SK-N-SH (cell line): ENCODE data around the gene NAPEPLD. TPM values are rescaled to one million over a fixed set of nuclear protein-coding genes. Genes with fewer than 3 reads are reported as not detected.

Source experiments
- CTCF ChIA-PET: fragments of 300-600, 350-600 bp; formaldehyde crosslinking; extraction: SDS; loops from one replicate; lab custom pipeline; 2021; lab: Yijun Ruan, JAX
- POLR2A ChIA-PET: fragments of 350-600 bp; sonication (Branson Sonifier 250); formaldehyde crosslinking; extraction: SDS; loops from one replicate; lab custom pipeline; 2020; ENCODE audit warnings: antibody characterized with exemption, inconsistent platforms; lab: Yijun Ruan, JAX
- DNase-seq: peaks from one replicate; pipeline ENCODE4 v3.0.0; 2012
- H2AFZ ChIP-seq: fragments of 200-600 bp; sonication (generic); 2 replicates; pipeline ENCODE4 v1.8.1; 2016; ENCODE audit warnings: antibody characterized with exemption, mild to moderate bottlenecking, low read depth
- H3F3A ChIP-seq: fragments of 200-600 bp; sonication (generic); replicated peaks from 2 replicates; pipeline ENCODE3; 2016; ENCODE audit warnings: antibody characterized with exemption, mild to moderate bottlenecking; ENCODE audit not compliant: insufficient read depth
- H3K27ac ChIP-seq, 2 experiments: fragments of 200-500 bp in 1 of 2; fragments of 200-600 bp in 1 of 2; sonication (Bioruptor generic) in 1 of 2; sonication (generic), shearing (Covaris generic) in 1 of 2; 2 replicates each; pipeline versions ENCODE4 v1.5.1 to v1.6.1; 2014 to 2016; ENCODE audit warnings: low read depth in 2 of 2, inconsistent platforms in 1 of 2, low read length in 1 of 2, mild to moderate bottlenecking in 1 of 2, mixed read lengths in 1 of 2
- H3K27me3 ChIP-seq: fragments of 200-600 bp; sonication (generic), shearing (Covaris generic); 2 replicates; pipeline ENCODE4 v1.6.1; 2016; ENCODE audit warnings: mixed run types; ENCODE audit not compliant: insufficient read depth
- H3K36me3 ChIP-seq, 2 experiments: fragments of 200-500 bp in 1 of 2; fragments of 200-600 bp in 1 of 2; sonication (Bioruptor generic) in 1 of 2; sonication (generic) in 1 of 2; replicated peaks in 1 of 2; 2 replicates each; pipeline versions ENCODE3 to v1.5.1; 2014 to 2016; ENCODE audit warnings: low read length in 1 of 2, mild to moderate bottlenecking in 1 of 2; ENCODE audit not compliant: insufficient read depth in 2 of 2, control insufficient read depth in 1 of 2
- H3K4me1 ChIP-seq, 2 experiments: fragments of 200-500 bp in 1 of 2; fragments of 200-600 bp in 1 of 2; sonication (Bioruptor generic) in 1 of 2; sonication (generic), shearing (Covaris generic) in 1 of 2; 2 replicates each; pipeline versions ENCODE4 v1.5.1 to v1.6.1; 2014 to 2016; ENCODE audit warnings: low read depth in 1 of 2, low read length in 1 of 2, mixed run types in 1 of 2; ENCODE audit not compliant: insufficient read depth in 2 of 2, control insufficient read depth in 1 of 2
- H3K4me2 ChIP-seq: fragments of 200-600 bp; sonication (generic), shearing (Covaris generic); 2 replicates; pipeline ENCODE4 v1.6.1; 2017; ENCODE audit warnings: mixed run types
- H3K4me3 ChIP-seq, 2 experiments: fragments of 200-500 bp in 1 of 2; fragments of 200-600 bp in 1 of 2; sonication (Bioruptor generic) in 1 of 2; sonication (generic), shearing (Covaris generic) in 1 of 2; 2 replicates each; pipeline versions ENCODE4 v1.5.1 to v1.8.1; 2014 to 2016; ENCODE audit warnings: low read depth in 2 of 2, inconsistent platforms in 1 of 2, low read length in 1 of 2, mild to moderate bottlenecking in 1 of 2, mixed read lengths in 1 of 2, moderate library complexity in 1 of 2
- H3K79me2 ChIP-seq: fragments of 200-600 bp; sonication (generic); 2 replicates; pipeline ENCODE4 v1.8.1; 2017; ENCODE audit warnings: mild to moderate bottlenecking; ENCODE audit not compliant: insufficient read depth
- H3K9ac ChIP-seq: fragments of 200-600 bp; sonication (generic); 2 replicates; pipeline ENCODE4 v1.6.1; 2017; ENCODE audit warnings: mixed run types
- H3K9me2 ChIP-seq: fragments of 200-600 bp; sonication (generic); 2 replicates; pipeline ENCODE4 v1.6.1; 2017; ENCODE audit warnings: mixed run types
- H3K9me3 ChIP-seq: fragments of 200-600 bp; sonication (generic); 2 replicates; pipeline ENCODE4 v1.6.1; 2017; ENCODE audit warnings: mixed run types, mild to moderate bottlenecking, moderate library complexity
- H4K20me1 ChIP-seq: fragments of 200-600 bp; sonication (generic); 2 replicates; pipeline ENCODE4 v1.6.1; 2017; ENCODE audit warnings: mild to moderate bottlenecking, mixed run types; ENCODE audit not compliant: insufficient read depth
- ELF1 ChIP-seq: IDR thresholded peaks from 2 replicates; pipeline ENCODE4 v1.4.0; 2012
- EZH2phosphoT487 ChIP-seq: fragments of 200-600 bp; sonication (generic); IDR thresholded peaks from 2 replicates; pipeline ENCODE4 v1.6.1; 2017; ENCODE audit warnings: low read depth, mixed run types, mild to moderate bottlenecking, antibody characterized with exemption, moderate library complexity, borderline replicate concordance
- FOSL2 ChIP-seq: IDR thresholded peaks from 2 replicates; pipeline ENCODE4 v1.4.0; 2012; ENCODE audit warnings: low read depth, mild to moderate bottlenecking, moderate library complexity, borderline replicate concordance
- FOXJ3 ChIP-seq: sonication (generic); formaldehyde crosslinking; IDR thresholded peaks from 2 replicates; pipeline ENCODE4 v1.5.1; 2020; ENCODE audit warnings: mild to moderate bottlenecking, missing genetic modification reagents
- FOXM1 ChIP-seq: IDR thresholded peaks from 2 replicates; pipeline ENCODE4 v1.4.0; 2012; ENCODE audit warnings: low read depth, mild to moderate bottlenecking
- GATA2 ChIP-seq: sonication (generic); formaldehyde crosslinking; IDR thresholded peaks from 2 replicates; pipeline ENCODE4 v1.5.0; 2020; ENCODE audit warnings: mild to moderate bottlenecking, missing genetic modification reagents
- JUND ChIP-seq: IDR thresholded peaks from 2 replicates; pipeline ENCODE4 v1.4.0; 2012
- MXI1 ChIP-seq: IDR thresholded peaks from 2 replicates; pipeline ENCODE4 v1.6.1; 2012; ENCODE audit warnings: mild to moderate bottlenecking, low read depth, low read length, improper control_type of control experiment
- NFIC ChIP-seq: IDR thresholded peaks from 2 replicates; pipeline ENCODE4 v1.4.0; 2012; ENCODE audit warnings: borderline replicate concordance
- POLR2AphosphoS5 ChIP-seq: IDR thresholded peaks from 2 replicates; pipeline ENCODE4 v1.6.1; 2012; ENCODE audit warnings: low read depth, low read length
- RCOR1 ChIP-seq: fragments of 150-350 bp; IDR thresholded peaks from 2 replicates; pipeline ENCODE4 v1.6.1; 2017; ENCODE audit warnings: antibody characterized with exemption, low read length
- RFX5 ChIP-seq: IDR thresholded peaks from 2 replicates; pipeline ENCODE4 v1.6.1; 2012; ENCODE audit warnings: mild to moderate bottlenecking, improper control_type of control experiment, low read length
- TAF1 ChIP-seq: IDR thresholded peaks from 2 replicates; pipeline ENCODE4 v1.6.1; 2012; ENCODE audit warnings: low read depth, mild to moderate bottlenecking, low read length, moderate library complexity, borderline replicate concordance
- TEAD4 ChIP-seq: IDR thresholded peaks from 2 replicates; pipeline ENCODE4 v1.4.0; 2012; ENCODE audit warnings: mild to moderate bottlenecking, borderline replicate concordance; ENCODE audit not compliant: insufficient read depth
- WGBS: methylation state at CpG from one replicate; pipeline ENCODE4 v1.1.6; 2017; ENCODE audit warnings: low lambda C conversion rate; 5-methylcytosine and 5-hydroxymethylcytosine counted together
- polyA plus RNA-seq, 3 experiments: library from polyadenylated mRNA; depleted of rRNA; stranded (reverse); fragments of >200 nt; gene quantifications; 2 replicates each; pipeline ENCODE4 v1.2.3, GENCODE V29; 2012
- TF ChIP-seq, protein P1 (sequence below): IDR thresholded peaks from 2 replicates; pipeline ENCODE4 v1.4.0; 2012; ENCODE audit warnings: low read depth, borderline replicate concordance
- TF ChIP-seq, protein P2 (sequence below): IDR thresholded peaks from 2 replicates; pipeline ENCODE4 v1.6.1; 2012; ENCODE audit warnings: mild to moderate bottlenecking, low read depth, low read length, moderate library complexity
- TF ChIP-seq, protein P3 (sequence below): IDR thresholded peaks from 2 replicates; pipeline ENCODE4; 2012
- TF ChIP-seq, protein P4 (sequence below): fragments of 150-350 bp; IDR thresholded peaks from 2 replicates; pipeline ENCODE4 v1.6.1; 2016; ENCODE audit warnings: mild to moderate bottlenecking, low read depth, low read length
- TF ChIP-seq, protein P5 (sequence below): fragments of 150-350 bp; IDR thresholded peaks from 2 replicates; pipeline ENCODE4 v1.6.1; 2017; ENCODE audit warnings: antibody characterized with exemption, low read length, low read depth, borderline replicate concordance

Gene NAPEPLD
- polyA plus RNA-seq, 1 of the 3 experiments (the other 2 are of a cell fraction), result 4.6 TPM

DNA sequence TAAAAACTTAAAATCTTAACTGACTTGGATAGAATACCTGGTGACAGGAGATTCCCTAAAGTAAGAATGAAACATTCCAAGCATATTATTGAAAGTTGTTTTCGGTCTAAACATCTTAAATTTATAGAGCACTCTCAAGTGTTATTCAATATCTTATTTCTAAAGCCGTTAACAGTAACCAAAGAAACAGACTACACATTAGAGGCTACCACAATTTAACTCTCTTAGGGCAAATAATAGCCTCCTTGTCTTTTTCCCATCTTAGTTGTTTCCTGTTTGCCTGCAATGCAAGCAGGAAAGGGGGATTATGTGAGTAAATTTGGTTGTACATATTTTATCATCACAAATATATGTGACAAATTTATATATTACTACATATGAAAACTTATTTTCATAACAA, 31.4 kb downstream of the NAPEPLD start:
- no peak overlapping the region for H3K4me2 ChIP-seq
- CTCF ChIA-PET, result no interaction called here
- H4K20me1 ChIP-seq, result no peaks in the 10 kb centered on the region
- H3K27ac ChIP-seq, result no peak overlapping the region
- no peak for TF ChIP-seq POLR2AphosphoS5
- no peak for TF ChIP-seq JUND
- TF ChIP-seq, protein P1, sequence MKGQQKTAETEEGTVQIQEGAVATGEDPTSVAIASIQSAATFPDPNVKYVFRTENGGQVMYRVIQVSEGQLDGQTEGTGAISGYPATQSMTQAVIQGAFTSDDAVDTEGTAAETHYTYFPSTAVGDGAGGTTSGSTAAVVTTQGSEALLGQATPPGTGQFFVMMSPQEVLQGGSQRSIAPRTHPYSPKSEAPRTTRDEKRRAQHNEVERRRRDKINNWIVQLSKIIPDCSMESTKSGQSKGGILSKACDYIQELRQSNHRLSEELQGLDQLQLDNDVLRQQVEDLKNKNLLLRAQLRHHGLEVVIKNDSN, result no peak
- no peak for TF ChIP-seq EZH2phosphoT487
- WGBS, result 95% methylated on average over 2 of the region's 2 CpGs
- H3K4me1 ChIP-seq, result no peaks in the 10 kb centered on the region
- DNase-seq, result no peak
- no peaks in the 10 kb centered on the region for H3K79me2 ChIP-seq
- no peak overlapping the region for H3K9ac ChIP-seq
- POLR2A ChIA-PET, result no interaction called here
- no peaks in the 10 kb centered on the region for H3K27me3 ChIP-seq
- no peaks in the 10 kb centered on the region for H3K9me3 ChIP-seq
- H3K36me3 ChIP-seq, result peaks cover 29 to 31% of the 10 kb centered on the region in 2 experiments
- H3K4me3 ChIP-seq, result no peak overlapping the region
- no peaks in the 10 kb centered on the region for H3K9me2 ChIP-seq
- H3F3A ChIP-seq, result peaks cover 21% of the 10 kb centered on the region
- H2AFZ ChIP-seq, result no peak overlapping the region

DNA sequence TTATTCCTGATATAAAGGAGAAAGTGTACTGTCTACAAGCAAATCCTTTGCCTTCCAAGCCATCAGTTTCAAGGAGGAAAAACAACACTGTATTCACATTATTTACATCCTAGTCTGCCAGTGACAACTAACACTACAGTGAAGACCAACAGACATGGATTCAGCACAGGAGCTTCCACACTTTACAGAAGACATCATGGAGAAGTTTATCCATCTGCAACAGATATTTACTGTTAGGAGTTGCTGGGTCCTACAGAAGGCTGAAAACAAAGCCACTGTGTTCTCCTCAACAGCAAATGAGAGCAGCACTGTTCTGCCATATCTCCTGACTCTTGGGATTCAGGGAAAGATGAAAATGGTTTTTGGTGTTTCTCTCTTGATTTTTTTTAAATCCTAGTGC, 31.9 kb downstream of the NAPEPLD start:
- Histone ChIP-seq H3K4me2 (no peak overlapping the region), H3K4me1 (no peaks in the 10 kb centered on the region), H2AFZ (no peak overlapping the region), H3K79me2 (no peaks in the 10 kb centered on the region), H3K9me3 (no peaks in the 10 kb centered on the region), H3K9ac (no peak overlapping the region), H3F3A (peaks cover 21% of the 10 kb centered on the region), H3K36me3 (peaks cover 25 to 31% of the 10 kb centered on the region in 2 experiments), H3K27ac (no peak overlapping the region)
- CTCF ChIA-PET, result interaction anchor here (1.1 kb wide), 1 partner anchor 506 kb away, joined by 3 read pairs; no protein-coding TSS in a partner anchor
- DNase-seq, result no peak
- POLR2A ChIA-PET, result no interaction called here
- TF ChIP-seq JUND (no peak), FOSL2 (no peak), FOXM1 (no peak), GATA2 (no peak), ELF1 (no peak), NFIC (no peak), TEAD4 (no peak), MXI1 (no peak), RCOR1 (no peak), FOXJ3 (CRISPR knock-in tag) (no peak), TAF1 (no peak), RFX5 (no peak)
- TF ChIP-seq, protein P2, sequence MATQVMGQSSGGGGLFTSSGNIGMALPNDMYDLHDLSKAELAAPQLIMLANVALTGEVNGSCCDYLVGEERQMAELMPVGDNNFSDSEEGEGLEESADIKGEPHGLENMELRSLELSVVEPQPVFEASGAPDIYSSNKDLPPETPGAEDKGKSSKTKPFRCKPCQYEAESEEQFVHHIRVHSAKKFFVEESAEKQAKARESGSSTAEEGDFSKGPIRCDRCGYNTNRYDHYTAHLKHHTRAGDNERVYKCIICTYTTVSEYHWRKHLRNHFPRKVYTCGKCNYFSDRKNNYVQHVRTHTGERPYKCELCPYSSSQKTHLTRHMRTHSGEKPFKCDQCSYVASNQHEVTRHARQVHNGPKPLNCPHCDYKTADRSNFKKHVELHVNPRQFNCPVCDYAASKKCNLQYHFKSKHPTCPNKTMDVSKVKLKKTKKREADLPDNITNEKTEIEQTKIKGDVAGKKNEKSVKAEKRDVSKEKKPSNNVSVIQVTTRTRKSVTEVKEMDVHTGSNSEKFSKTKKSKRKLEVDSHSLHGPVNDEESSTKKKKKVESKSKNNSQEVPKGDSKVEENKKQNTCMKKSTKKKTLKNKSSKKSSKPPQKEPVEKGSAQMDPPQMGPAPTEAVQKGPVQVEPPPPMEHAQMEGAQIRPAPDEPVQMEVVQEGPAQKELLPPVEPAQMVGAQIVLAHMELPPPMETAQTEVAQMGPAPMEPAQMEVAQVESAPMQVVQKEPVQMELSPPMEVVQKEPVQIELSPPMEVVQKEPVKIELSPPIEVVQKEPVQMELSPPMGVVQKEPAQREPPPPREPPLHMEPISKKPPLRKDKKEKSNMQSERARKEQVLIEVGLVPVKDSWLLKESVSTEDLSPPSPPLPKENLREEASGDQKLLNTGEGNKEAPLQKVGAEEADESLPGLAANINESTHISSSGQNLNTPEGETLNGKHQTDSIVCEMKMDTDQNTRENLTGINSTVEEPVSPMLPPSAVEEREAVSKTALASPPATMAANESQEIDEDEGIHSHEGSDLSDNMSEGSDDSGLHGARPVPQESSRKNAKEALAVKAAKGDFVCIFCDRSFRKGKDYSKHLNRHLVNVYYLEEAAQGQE, result no peak
- TF ChIP-seq, protein P1, result no peak
- TF ChIP-seq, protein P3, sequence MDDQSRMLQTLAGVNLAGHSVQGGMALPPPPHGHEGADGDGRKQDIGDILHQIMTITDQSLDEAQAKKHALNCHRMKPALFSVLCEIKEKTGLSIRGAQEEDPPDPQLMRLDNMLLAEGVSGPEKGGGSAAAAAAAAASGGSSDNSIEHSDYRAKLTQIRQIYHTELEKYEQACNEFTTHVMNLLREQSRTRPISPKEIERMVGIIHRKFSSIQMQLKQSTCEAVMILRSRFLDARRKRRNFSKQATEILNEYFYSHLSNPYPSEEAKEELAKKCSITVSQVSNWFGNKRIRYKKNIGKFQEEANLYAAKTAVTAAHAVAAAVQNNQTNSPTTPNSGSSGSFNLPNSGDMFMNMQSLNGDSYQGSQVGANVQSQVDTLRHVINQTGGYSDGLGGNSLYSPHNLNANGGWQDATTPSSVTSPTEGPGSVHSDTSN, result no peak
- TF ChIP-seq, protein P4, sequence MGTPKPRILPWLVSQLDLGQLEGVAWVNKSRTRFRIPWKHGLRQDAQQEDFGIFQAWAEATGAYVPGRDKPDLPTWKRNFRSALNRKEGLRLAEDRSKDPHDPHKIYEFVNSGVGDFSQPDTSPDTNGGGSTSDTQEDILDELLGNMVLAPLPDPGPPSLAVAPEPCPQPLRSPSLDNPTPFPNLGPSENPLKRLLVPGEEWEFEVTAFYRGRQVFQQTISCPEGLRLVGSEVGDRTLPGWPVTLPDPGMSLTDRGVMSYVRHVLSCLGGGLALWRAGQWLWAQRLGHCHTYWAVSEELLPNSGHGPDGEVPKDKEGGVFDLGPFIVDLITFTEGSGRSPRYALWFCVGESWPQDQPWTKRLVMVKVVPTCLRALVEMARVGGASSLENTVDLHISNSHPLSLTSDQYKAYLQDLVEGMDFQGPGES, result no peak
- TF ChIP-seq, protein P5, sequence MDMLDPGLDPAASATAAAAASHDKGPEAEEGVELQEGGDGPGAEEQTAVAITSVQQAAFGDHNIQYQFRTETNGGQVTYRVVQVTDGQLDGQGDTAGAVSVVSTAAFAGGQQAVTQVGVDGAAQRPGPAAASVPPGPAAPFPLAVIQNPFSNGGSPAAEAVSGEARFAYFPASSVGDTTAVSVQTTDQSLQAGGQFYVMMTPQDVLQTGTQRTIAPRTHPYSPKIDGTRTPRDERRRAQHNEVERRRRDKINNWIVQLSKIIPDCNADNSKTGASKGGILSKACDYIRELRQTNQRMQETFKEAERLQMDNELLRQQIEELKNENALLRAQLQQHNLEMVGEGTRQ, result no peak
- TF ChIP-seq, all 33 proteins: peak for 0
- no peak overlapping the region for H3K4me3 ChIP-seq
- H4K20me1 ChIP-seq, result no peaks in the 10 kb centered on the region
- H3K9me2 ChIP-seq, result no peaks in the 10 kb centered on the region
- no peaks in the 10 kb centered on the region for H3K27me3 ChIP-seq
